GM08714 (cell line): ENCODE results near the gene MRPL10.

Experiments used
- H3K4me3 ChIP-seq: fragments of 200-500 bp; sonication (Bioruptor generic); 2 replicates; pipeline ENCODE4 v1.5.1; 2014; ENCODE audit warnings: mild to moderate bottlenecking, low read length, inconsistent platforms
- ZNF274 ChIP-seq: IDR thresholded peaks from 2 replicates; pipeline ENCODE4 v1.6.1; 2012; ENCODE audit warnings: mild to moderate bottlenecking, low read depth, low read length

MRPL10 gene

GRCh38 chr17:47816947-47817346, 14.4 kb downstream of the MRPL10 start:
- H3K4me3 ChIP-seq, result no peak overlapping the region
- TF ChIP-seq ZNF274, result no peak

- no peak for TF ChIP-seq ZNF274
- H3K4me3 ChIP-seq, result no peak overlapping the region
Measured at GRCh38 chr17:47816111-47816735, 15.1 kb downstream of the MRPL10 start.

- TF ChIP-seq ZNF274, result no peak
- no peak overlapping the region for H3K4me3 ChIP-seq
Measured at GRCh38 chr17:47815106-47815918, 16.0 kb downstream of the MRPL10 start.

GRCh38 chr17:47813512-47814031, 17.8 kb downstream of the MRPL10 start:
- TF ChIP-seq ZNF274, result no peak
- no peak overlapping the region for H3K4me3 ChIP-seq

- H3K4me3 ChIP-seq, result no peak overlapping the region
- no peak for TF ChIP-seq ZNF274
Measured at GRCh38 chr17:47813077-47813476, 18.3 kb downstream of the MRPL10 start.

- no peak overlapping the region for H3K4me3 ChIP-seq
- no peak for TF ChIP-seq ZNF274
Measured at GRCh38 chr17:47812146-47812920, 19.0 kb downstream of the MRPL10 start.

- no peak overlapping the region for H3K4me3 ChIP-seq
- no peak for TF ChIP-seq ZNF274
Measured at GRCh38 chr17:47811709-47812108, 19.6 kb downstream of the MRPL10 start.

- no peak overlapping the region for H3K4me3 ChIP-seq
- TF ChIP-seq ZNF274, result no peak
Measured at GRCh38 chr17:47810901-47811635, 20.3 kb downstream of the MRPL10 start.

- no peak overlapping the region for H3K4me3 ChIP-seq
- TF ChIP-seq ZNF274, result no peak
Measured at GRCh38 chr17:47810200-47810821, 21.0 kb downstream of the MRPL10 start.

- no peak for TF ChIP-seq ZNF274
- no peak overlapping the region for H3K4me3 ChIP-seq
Measured at GRCh38 chr17:47808830-47809480, 22.4 kb downstream of the MRPL10 start.

GRCh38 chr17:47808036-47808829, 23.1 kb downstream of the MRPL10 start:
- H3K4me3 ChIP-seq, result no peak overlapping the region
- no peak for TF ChIP-seq ZNF274

- H3K4me3 ChIP-seq, result no peak overlapping the region
- TF ChIP-seq ZNF274, result no peak
Measured at GRCh38 chr17:47807421-47807820, 23.9 kb downstream of the MRPL10 start.
